CD14-positive monocyte (primary cell): ENCODE measurements around the gene MAP1LC3B. TPM values are rescaled to one million over a fixed set of nuclear protein-coding genes. Genes with fewer than 3 reads are reported as not detected.

Experiments
- DNase-seq, 3 donors: peaks; one replicate each; pipeline ENCODE4 v3.0.0-alpha.2; 2011 to 2022
- H2AFZ ChIP-seq: 2 replicates; pipeline ENCODE4 v1.6.0; 2012; ENCODE audit warnings: mild to moderate bottlenecking, low read depth, low read length, inconsistent platforms; ENCODE audit not compliant: insufficient read depth, poor library complexity, severe bottlenecking
- H3K27ac ChIP-seq, 2 donors: 1 replicate in 1 of 2; 2 replicates in 1 of 2; pipeline ENCODE4 v1.5.1; 2012 to 2013; ENCODE audit warnings: low read length in 2 of 2, control low read depth in 1 of 2, inconsistent platforms in 1 of 2, low read depth in 1 of 2, mild to moderate bottlenecking in 1 of 2
- H3K27me3 ChIP-seq, 2 donors: one replicate each; pipeline versions ENCODE4 v1.6.0 to v1.6.1; 2011 to 2013; ENCODE audit warnings: low read length in 2 of 2; ENCODE audit not compliant: control insufficient read depth in 2 of 2, insufficient read depth in 2 of 2
- H3K36me3 ChIP-seq, 2 donors: replicated peaks in 1 of 2; 1 replicate in 1 of 2; 2 replicates in 1 of 2; pipeline versions ENCODE4 v1.5.1 to v1.6.1; 2012 to 2013; ENCODE audit warnings: low read length in 2 of 2, control low read depth in 1 of 2, inconsistent platforms in 1 of 2, mild to moderate bottlenecking in 1 of 2; ENCODE audit not compliant: insufficient read depth in 2 of 2, control insufficient read depth in 1 of 2
- H3K4me1 ChIP-seq, 2 donors: 1 replicate in 1 of 2; 2 replicates in 1 of 2; pipeline versions ENCODE4 v1.5.1 to v1.6.1; 2012 to 2013; ENCODE audit warnings: low read length in 2 of 2, control low read depth in 1 of 2, inconsistent platforms in 1 of 2, mild to moderate bottlenecking in 1 of 2, moderate library complexity in 1 of 2; ENCODE audit not compliant: insufficient read depth in 2 of 2, control insufficient read depth in 1 of 2
- H3K4me2 ChIP-seq: replicated peaks from 2 replicates; pipeline ENCODE3; 2012; ENCODE audit warnings: low read length, moderate library complexity, mild to moderate bottlenecking; ENCODE audit not compliant: poor library complexity, severe bottlenecking; ENCODE audit errors: extremely low read depth
- H3K4me3 ChIP-seq, 3 experiments: fragments of 200-600 bp in 1 of 3; sonication (generic) in 1 of 3; replicated peaks in 1 of 3; 1 replicate in 2 of 3; 2 replicates in 1 of 3; pipeline ENCODE4 v1.5.1; 2011 to 2013; ENCODE audit warnings: low read length in 3 of 3, mild to moderate bottlenecking in 3 of 3, control low read depth in 2 of 3, low read depth in 2 of 3, inconsistent platforms in 1 of 3, moderate library complexity in 1 of 3
- H3K79me2 ChIP-seq: 2 replicates; pipeline ENCODE4 v1.6.0; 2012; ENCODE audit warnings: mild to moderate bottlenecking, control low read depth, inconsistent platforms, low read length, moderate library complexity; ENCODE audit not compliant: insufficient read depth
- H3K9ac ChIP-seq: 2 replicates; pipeline ENCODE4 v1.6.0; 2017; ENCODE audit warnings: low read length, mild to moderate bottlenecking; ENCODE audit not compliant: insufficient read depth, poor library complexity, severe bottlenecking
- H3K9me3 ChIP-seq, 2 donors: replicated peaks in 1 of 2; 1 replicate in 1 of 2; 2 replicates in 1 of 2; pipeline versions ENCODE4 v1.5.1 to v1.6.1; 2012 to 2013; ENCODE audit warnings: low read length in 2 of 2, control low read depth in 1 of 2; ENCODE audit not compliant: control insufficient read depth in 1 of 2, insufficient read depth in 1 of 2
- H4K20me1 ChIP-seq: 2 replicates; pipeline ENCODE4 v1.6.0; 2012; ENCODE audit warnings: mild to moderate bottlenecking, low read length, control low read depth, moderate library complexity; ENCODE audit not compliant: insufficient read depth
- H3K27ac Mint-ChIP-seq, 7 donors: one replicate each; pipeline ENCODE4 v1.8.0; 2020; ENCODE audit warnings: mild to moderate bottlenecking in 7 of 7, mixed read lengths in 7 of 7, moderate library complexity in 6 of 7, inconsistent platforms in 2 of 7
- H3K27me3 Mint-ChIP-seq, 3 donors: one replicate each; pipeline ENCODE4 v1.8.0; 2021 to 2022; ENCODE audit warnings: low read depth in 3 of 3, mild to moderate bottlenecking in 3 of 3, mixed read lengths in 3 of 3, moderate library complexity in 3 of 3, inconsistent platforms in 1 of 3
- H3K36me3 Mint-ChIP-seq, 2 donors: one replicate each; pipeline ENCODE4 v1.8.0; 2020; ENCODE audit warnings: mixed read lengths in 2 of 2, inconsistent platforms in 1 of 2, mild to moderate bottlenecking in 1 of 2
- H3K4me1 Mint-ChIP-seq: one replicate; pipeline ENCODE4 v1.8.0; 2020; ENCODE audit warnings: mild to moderate bottlenecking, mixed read lengths
- H3K4me3 Mint-ChIP-seq, 2 donors: one replicate each; pipeline ENCODE4 v1.8.0; 2020; ENCODE audit warnings: mild to moderate bottlenecking in 2 of 2, mixed read lengths in 2 of 2, moderate library complexity in 1 of 2
- H3K9me3 Mint-ChIP-seq, 7 donors: one replicate each; pipeline ENCODE4 v1.8.0; 2020 to 2022; ENCODE audit warnings: mixed read lengths in 7 of 7, mild to moderate bottlenecking in 6 of 7, moderate library complexity in 6 of 7, inconsistent platforms in 2 of 7
- WGBS: methylation state at CpG from one replicate; pipeline ENCODE4 v1.1.5; 2013; ENCODE audit warnings: missing lambda C conversion rate; ENCODE audit not compliant: insufficient coverage; 5-methylcytosine and 5-hydroxymethylcytosine counted together
- intact Hi-C, 2 donors: fragments of 100-400 bp; cut with micrococcal nuclease; formaldehyde crosslinking; loops; one replicate each; pipeline versions ENCODE4 v1.15.0 to v1.15.1; 2023
- polyA plus RNA-seq, 3 donors: library from polyadenylated mRNA; depleted of rRNA in 1 of 3; unstranded in 2 of 3; stranded (reverse) in 1 of 3; fragments of 300-500 nt in 2 of 3; fragments of >200 nt in 1 of 3; fragmentation: Illumina TruSeq in 2 of 3; gene quantifications; 1 replicate in 2 of 3; 2 replicates in 1 of 3; pipeline ENCODE4 v1.2.3, GENCODE V29; 2012 to 2021
- TF ChIP-seq, protein P1 (sequence below): fragments of 200-600 bp; IDR thresholded peaks from one replicate; pipeline ENCODE4 v1.8.0; 2022; ENCODE audit warnings: antibody characterized with exemption, mild to moderate bottlenecking

The MAP1LC3B gene
- polyA plus RNA-seq, 3 donors: 102 to 147 (median 140) TPM

DNA sequence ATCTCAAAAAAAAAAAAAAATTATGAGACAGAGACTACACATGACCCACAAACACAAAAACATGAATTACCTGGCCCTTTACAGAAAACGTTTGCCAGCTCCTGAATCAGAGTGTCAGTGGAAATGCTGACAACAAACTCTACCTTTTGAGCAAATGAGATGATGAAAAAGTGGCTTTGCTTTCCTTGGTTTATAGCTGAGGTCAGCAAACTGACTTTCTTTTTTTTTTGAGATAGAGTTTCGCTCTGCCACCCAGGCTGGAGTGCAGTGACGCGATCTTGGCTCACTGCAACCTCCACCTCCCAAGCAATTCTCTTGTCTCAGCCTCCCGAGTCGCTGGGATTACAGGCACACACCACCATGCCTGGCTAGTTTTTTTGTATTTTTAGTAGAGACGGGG is 54.3 kb downstream of the MAP1LC3B start:
- Mint-ChIP-seq H3K36me3 (peaks cover 31 to 51% of the 10 kb centered on the region in 2 donors), H3K9me3 (peaks cover 0 to 2% (median 0%) of the 10 kb centered on the region in 7 donors), H3K27me3 (peaks cover 0 to 2% (median 0%) of the 10 kb centered on the region in 3 donors), H3K4me3 (no peak overlapping the region), H3K4me1 (no peaks in the 10 kb centered on the region), H3K27ac (no peak overlapping the region)
- WGBS: 100% methylated on average over 1 of the region's 7 CpGs
- Histone ChIP-seq H3K36me3 (peaks cover 4 to 39% of the 10 kb centered on the region in 2 donors), H3K27ac (no peak overlapping the region), H4K20me1 (no peaks in the 10 kb centered on the region), H3K79me2 (no peaks in the 10 kb centered on the region), H3K4me3 (no peak overlapping the region), H2AFZ (no peak overlapping the region), H3K4me1 (no peaks in the 10 kb centered on the region), H3K27me3 (no peaks in the 10 kb centered on the region), H3K4me2 (no peak overlapping the region), H3K9me3 (no peaks in the 10 kb centered on the region), H3K9ac (no peak overlapping the region)
- no peak for DNase-seq
- TF ChIP-seq, protein P1, sequence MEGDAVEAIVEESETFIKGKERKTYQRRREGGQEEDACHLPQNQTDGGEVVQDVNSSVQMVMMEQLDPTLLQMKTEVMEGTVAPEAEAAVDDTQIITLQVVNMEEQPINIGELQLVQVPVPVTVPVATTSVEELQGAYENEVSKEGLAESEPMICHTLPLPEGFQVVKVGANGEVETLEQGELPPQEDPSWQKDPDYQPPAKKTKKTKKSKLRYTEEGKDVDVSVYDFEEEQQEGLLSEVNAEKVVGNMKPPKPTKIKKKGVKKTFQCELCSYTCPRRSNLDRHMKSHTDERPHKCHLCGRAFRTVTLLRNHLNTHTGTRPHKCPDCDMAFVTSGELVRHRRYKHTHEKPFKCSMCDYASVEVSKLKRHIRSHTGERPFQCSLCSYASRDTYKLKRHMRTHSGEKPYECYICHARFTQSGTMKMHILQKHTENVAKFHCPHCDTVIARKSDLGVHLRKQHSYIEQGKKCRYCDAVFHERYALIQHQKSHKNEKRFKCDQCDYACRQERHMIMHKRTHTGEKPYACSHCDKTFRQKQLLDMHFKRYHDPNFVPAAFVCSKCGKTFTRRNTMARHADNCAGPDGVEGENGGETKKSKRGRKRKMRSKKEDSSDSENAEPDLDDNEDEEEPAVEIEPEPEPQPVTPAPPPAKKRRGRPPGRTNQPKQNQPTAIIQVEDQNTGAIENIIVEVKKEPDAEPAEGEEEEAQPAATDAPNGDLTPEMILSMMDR: no peak
- intact Hi-C loops: no loop called here

DNA sequence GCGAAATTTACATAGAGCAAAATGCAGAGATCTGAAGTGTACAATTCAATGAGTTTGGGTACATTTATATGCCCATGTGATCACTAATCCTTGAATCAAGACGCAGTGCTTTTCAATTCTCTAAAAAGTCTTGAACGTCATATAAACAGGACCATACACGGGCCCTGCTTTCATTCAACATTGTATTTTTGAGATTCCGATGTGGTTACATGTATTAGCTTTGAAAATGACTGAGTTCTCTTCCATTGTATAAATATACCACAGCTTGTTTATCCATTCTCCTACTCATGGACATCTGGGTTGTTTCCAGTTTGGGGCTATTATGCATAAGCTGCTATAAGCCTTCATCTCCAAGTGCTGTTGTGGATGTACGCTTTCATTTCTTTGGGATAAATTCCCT is 55.2 kb downstream of the MAP1LC3B start:
- TF ChIP-seq, protein P1: no peak
- Histone ChIP-seq H3K9me3 (no peaks in the 10 kb centered on the region), H3K79me2 (no peaks in the 10 kb centered on the region), H3K27me3 (no peaks in the 10 kb centered on the region), H3K4me2 (no peak overlapping the region), H3K36me3 (peaks cover 10 to 47% of the 10 kb centered on the region in 2 donors), H3K9ac (no peak overlapping the region), H3K27ac (no peak overlapping the region), H3K4me3 (no peak overlapping the region), H2AFZ (no peak overlapping the region), H3K4me1 (no peaks in the 10 kb centered on the region), H4K20me1 (no peaks in the 10 kb centered on the region)
- no peak for DNase-seq
- Mint-ChIP-seq H3K4me3 (no peak overlapping the region), H3K27me3 (peaks cover 0 to 2% (median 2%) of the 10 kb centered on the region in 3 donors), H3K27ac (no peak overlapping the region), H3K36me3 (peaks cover 39 to 59% of the 10 kb centered on the region in 2 donors), H3K4me1 (no peaks in the 10 kb centered on the region), H3K9me3 (peaks cover 0 to 2% (median 0%) of the 10 kb centered on the region in 7 donors)
- no CpG with 5 or more reads among the region's 6 CpGs for WGBS
- intact Hi-C loops: no loop called here
